OCI-LY7 (cell line): Measurements from ENCODE around the gene PTPRM. TPM values are rescaled to one million over a fixed set of nuclear protein-coding genes. Genes with fewer than 3 reads are reported as not detected.

Source experiments
- BruUV-seq: library from RNA; stranded (reverse); fragments of 400-500 nt; replicated peaks from 2 replicates; lab custom pipeline; 2021; lab: Mats Ljungman, UMichigan
- CTCF ChIA-PET: fragments of 300-600 bp; sonication (Branson Sonifier 250); formaldehyde crosslinking; loops from one replicate; lab custom pipeline; 2022; ENCODE audit warnings: antibody characterized with exemption; ENCODE audit not compliant: unreplicated experiment; lab: Charles Lee
- POLR2A ChIA-PET: fragments of 300-600 bp; sonication (Branson Sonifier 250); formaldehyde crosslinking; loops from one replicate; lab custom pipeline; 2022; ENCODE audit warnings: antibody characterized with exemption; lab: Charles Lee
- DNase-seq: peaks from one replicate; pipeline ENCODE4 v3.0.0-alpha.2; 2015; ENCODE audit warnings: low spot score
- H2AFZ ChIP-seq: fragments of 200-600 bp; sonication (generic), shearing (Covaris generic); 2 replicates; pipeline ENCODE4 v1.6.1; 2014; ENCODE audit warnings: mild to moderate bottlenecking, antibody characterized with exemption, low read length, moderate library complexity
- H3K27ac ChIP-seq: fragments of 200-600 bp; sonication (generic); 2 replicates; pipeline ENCODE4 v1.5.1; 2014; ENCODE audit warnings: mixed run types, low read depth, mild to moderate bottlenecking, moderate library complexity, low read length, inconsistent platforms; ENCODE audit not compliant: poor library complexity, severe bottlenecking
- H3K36me3 ChIP-seq: fragments of 200-600 bp; sonication (generic); 2 replicates; pipeline ENCODE4 v1.6.1; 2014; ENCODE audit warnings: mild to moderate bottlenecking, antibody characterized with exemption, low read length, moderate library complexity, mixed read lengths; ENCODE audit not compliant: insufficient read depth
- H3K4me1 ChIP-seq: fragments of 200-600 bp; sonication (generic); 2 replicates; pipeline ENCODE4 v1.5.1; 2014; ENCODE audit warnings: mild to moderate bottlenecking, low read length; ENCODE audit not compliant: insufficient read depth, poor library complexity, severe bottlenecking
- H3K4me2 ChIP-seq: fragments of 200-600 bp; sonication (generic); 2 replicates; pipeline ENCODE4 v1.6.1; 2014; ENCODE audit warnings: mild to moderate bottlenecking, low read length
- H3K4me3 ChIP-seq: fragments of 200-600 bp; sonication (generic); 2 replicates; pipeline ENCODE4 v1.5.1; 2014; ENCODE audit warnings: mild to moderate bottlenecking, low read depth, low read length; ENCODE audit not compliant: poor library complexity, severe bottlenecking
- H3K79me2 ChIP-seq: fragments of 200-600 bp; sonication (generic); 2 replicates; pipeline ENCODE4 v1.6.1; 2016; ENCODE audit warnings: low read depth, mild to moderate bottlenecking, low read length, moderate library complexity, mixed read lengths; ENCODE audit not compliant: insufficient read depth
- H3K9me2 ChIP-seq: fragments of 200-600 bp; sonication (generic); 2 replicates; pipeline ENCODE4 v1.6.1; 2016; ENCODE audit warnings: mild to moderate bottlenecking, low read length, mixed read lengths; ENCODE audit not compliant: insufficient read depth
- H3K9me3 ChIP-seq: fragments of 200-600 bp; sonication (generic); 2 replicates; pipeline ENCODE4 v1.6.1; 2014; ENCODE audit warnings: mild to moderate bottlenecking, mixed run types, low read length, mixed read lengths
- H4K20me1 ChIP-seq: fragments of 200-600 bp; sonication (generic); 2 replicates; pipeline ENCODE4 v1.6.1; 2014; ENCODE audit warnings: mild to moderate bottlenecking, antibody characterized with exemption, low read length, moderate library complexity, mixed read lengths; ENCODE audit not compliant: insufficient read depth
- EZH2phosphoT487 ChIP-seq: fragments of 200-600 bp; sonication (generic); IDR thresholded peaks from 2 replicates; pipeline ENCODE4 v1.6.1; 2018; ENCODE audit warnings: low read depth, borderline replicate concordance, mild to moderate bottlenecking, mixed run types, antibody characterized with exemption, low read length, moderate library complexity, mixed read lengths
- intact Hi-C: fragments of 100-400 bp; cut with micrococcal nuclease; formaldehyde crosslinking; loops from one replicate; pipeline ENCODE4 v1.10.0; 2022; ENCODE audit not compliant: unreplicated experiment
- total RNA-seq, 2 experiments: library from RNA; depleted of rRNA in 1 of 2; stranded (reverse); fragments of >200 nt in 1 of 2; shearing (Covaris generic) in 1 of 2; gene quantifications; 2 replicates each; pipeline ENCODE4 v1.2.3, GENCODE V29; 2014 to 2022
- TF ChIP-seq, protein P1 (sequence below): fragments of 200-600 bp; sonication (generic); conservative IDR thresholded peaks from 2 replicates; pipeline ENCODE4 v1.5.1; 2014; ENCODE audit warnings: mild to moderate bottlenecking, antibody characterized with exemption, low read length, moderate library complexity, mixed read lengths

PTPRM gene
- total RNA-seq, 2 experiments from 2014 or later = not detected

DNA sequence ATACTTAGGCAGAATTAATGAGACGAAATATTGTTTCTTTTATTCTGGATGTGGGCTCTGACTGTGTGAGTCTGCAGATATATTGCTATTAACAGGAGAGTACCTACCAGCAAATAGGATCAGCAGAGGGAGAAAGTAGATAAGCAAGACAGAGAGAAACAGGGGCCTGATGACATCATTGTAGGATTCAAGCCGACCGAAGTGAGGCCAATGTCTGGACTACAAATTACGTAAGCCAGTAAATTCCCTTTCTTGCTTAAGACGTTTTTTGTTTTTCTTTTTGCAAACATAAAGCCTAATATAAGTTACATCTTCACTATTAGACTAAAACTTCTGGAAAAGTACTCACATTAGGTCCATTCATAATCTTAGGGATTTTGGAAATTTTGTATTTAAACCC lies 21.4 kb upstream of the PTPRM start:
- BruUV-seq = no TSS peak
- H3K27ac ChIP-seq = no peak overlapping the region
- no peak for DNase-seq
- no peaks in the 10 kb centered on the region for H3K9me2 ChIP-seq
- intact Hi-C loops = no loop called here
- no peak for TF ChIP-seq EZH2phosphoT487
- TF ChIP-seq, protein P1, sequence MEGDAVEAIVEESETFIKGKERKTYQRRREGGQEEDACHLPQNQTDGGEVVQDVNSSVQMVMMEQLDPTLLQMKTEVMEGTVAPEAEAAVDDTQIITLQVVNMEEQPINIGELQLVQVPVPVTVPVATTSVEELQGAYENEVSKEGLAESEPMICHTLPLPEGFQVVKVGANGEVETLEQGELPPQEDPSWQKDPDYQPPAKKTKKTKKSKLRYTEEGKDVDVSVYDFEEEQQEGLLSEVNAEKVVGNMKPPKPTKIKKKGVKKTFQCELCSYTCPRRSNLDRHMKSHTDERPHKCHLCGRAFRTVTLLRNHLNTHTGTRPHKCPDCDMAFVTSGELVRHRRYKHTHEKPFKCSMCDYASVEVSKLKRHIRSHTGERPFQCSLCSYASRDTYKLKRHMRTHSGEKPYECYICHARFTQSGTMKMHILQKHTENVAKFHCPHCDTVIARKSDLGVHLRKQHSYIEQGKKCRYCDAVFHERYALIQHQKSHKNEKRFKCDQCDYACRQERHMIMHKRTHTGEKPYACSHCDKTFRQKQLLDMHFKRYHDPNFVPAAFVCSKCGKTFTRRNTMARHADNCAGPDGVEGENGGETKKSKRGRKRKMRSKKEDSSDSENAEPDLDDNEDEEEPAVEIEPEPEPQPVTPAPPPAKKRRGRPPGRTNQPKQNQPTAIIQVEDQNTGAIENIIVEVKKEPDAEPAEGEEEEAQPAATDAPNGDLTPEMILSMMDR = no peak
- no peaks in the 10 kb centered on the region for H4K20me1 ChIP-seq
- no peak overlapping the region for H3K4me2 ChIP-seq
- no peaks in the 10 kb centered on the region for H3K9me3 ChIP-seq
- H3K79me2 ChIP-seq = no peaks in the 10 kb centered on the region
- ChIA-PET POLR2A (no interaction called here), CTCF (no interaction called here)
- no peak overlapping the region for H2AFZ ChIP-seq
- no peaks in the 10 kb centered on the region for H3K4me1 ChIP-seq
- no peak overlapping the region for H3K4me3 ChIP-seq
- no peaks in the 10 kb centered on the region for H3K36me3 ChIP-seq

GRCh38 chr18:7548221-7548620 lies 18.9 kb upstream of the PTPRM start:
- H3K4me2 ChIP-seq = no peak overlapping the region
- intact Hi-C loops = no loop called here
- TF ChIP-seq, protein P1 = no peak
- no peak overlapping the region for H2AFZ ChIP-seq
- ChIA-PET CTCF (no interaction called here), POLR2A (no interaction called here)
- H3K4me3 ChIP-seq = no peak overlapping the region
- no peaks in the 10 kb centered on the region for H3K79me2 ChIP-seq
- no peaks in the 10 kb centered on the region for H3K9me3 ChIP-seq
- DNase-seq = no peak
- H3K9me2 ChIP-seq = no peaks in the 10 kb centered on the region
- no peak overlapping the region for H3K27ac ChIP-seq
- H3K36me3 ChIP-seq = no peaks in the 10 kb centered on the region
- H4K20me1 ChIP-seq = no peaks in the 10 kb centered on the region
- no TSS peak for BruUV-seq
- H3K4me1 ChIP-seq = no peaks in the 10 kb centered on the region

DNA sequence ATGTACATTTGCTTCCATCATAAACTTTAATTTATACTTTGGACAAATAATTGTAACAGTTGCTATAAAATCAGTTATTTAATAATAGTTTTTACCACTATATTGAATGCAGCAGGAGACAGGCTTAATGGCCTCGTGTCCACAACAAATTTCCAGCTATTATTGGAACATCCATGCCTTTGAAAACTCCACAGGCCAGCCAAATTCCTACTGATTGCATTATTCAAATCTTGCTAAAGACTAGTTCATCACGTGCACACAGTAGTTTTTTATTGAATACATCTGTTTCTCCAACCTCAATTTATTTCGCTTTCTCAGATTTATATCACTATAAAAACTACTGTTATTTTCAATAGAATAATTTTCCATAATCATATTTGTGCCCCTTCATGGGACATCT lies 18.4 kb upstream of the PTPRM start:
- POLR2A ChIA-PET = no interaction called here

More for the DNA sequence above, 18.4 kb upstream of the PTPRM start:
- intact Hi-C loops = no loop called here
- H3K79me2 ChIP-seq = no peaks in the 10 kb centered on the region
- no peak for DNase-seq
- no peaks in the 10 kb centered on the region for H3K9me3 ChIP-seq
- BruUV-seq = no TSS peak
- CTCF ChIA-PET = no interaction called here
- no peaks in the 10 kb centered on the region for H3K4me1 ChIP-seq
- H3K9me2 ChIP-seq = no peaks in the 10 kb centered on the region
- H3K4me3 ChIP-seq = no peak overlapping the region
- no peak overlapping the region for H3K4me2 ChIP-seq
- H2AFZ ChIP-seq = no peak overlapping the region
- no peaks in the 10 kb centered on the region for H3K36me3 ChIP-seq
- TF ChIP-seq EZH2phosphoT487 = no peak
- TF ChIP-seq, protein P1 = no peak
- H4K20me1 ChIP-seq = no peaks in the 10 kb centered on the region
- no peak overlapping the region for H3K27ac ChIP-seq
